HTR-8/SVneo (cell line): ENCODE measurements around the gene DHRSX.
"Not testable (repeated sequence)": the region's sequence is repeated elsewhere in the genome, so short reads cannot be mapped to it uniquely, and the experiment has no call there.

Source experiments
- DNase-seq: peaks from one replicate; pipeline ENCODE4 v3.0.0; 2011; ENCODE audit warnings: low spot score, mixed read lengths; ENCODE audit not compliant: insufficient read length
- FAIRE-seq: peaks from 2 replicates; lab custom pipeline; 2011; peaks lifted over from hg19 to GRCh38; lab: Jason Lieb, UNC

DHRSX gene

GRCh38 chrX:2479420-2479780 is 21.4 kb downstream of the DHRSX start:
- no peak for DNase-seq
- no peak for FAIRE-seq

- FAIRE-seq (no peak), DNase-seq (no peak)
These were observed 22.0 kb downstream of the DHRSX start for GRCh38 chrX:2478546-2479419.

- not testable (repeated sequence) for DNase-seq
- peak; percentile 31 for FAIRE-seq
These were observed 23.5 kb downstream of the DHRSX start for GRCh38 chrX:2477313-2477712.

GRCh38 chrX:2474963-2475726 is 25.6 kb downstream of the DHRSX start:
- FAIRE-seq (no peak), DNase-seq (no peak)

- FAIRE-seq (no peak), DNase-seq (no peak)
These were observed 26.4 kb downstream of the DHRSX start for GRCh38 chrX:2474280-2474962.

GRCh38 chrX:2473064-2473463 is 27.7 kb downstream of the DHRSX start:
- not testable (repeated sequence) for DNase-seq, FAIRE-seq

GRCh38 chrX:2471641-2472040 is 29.1 kb downstream of the DHRSX start:
- DNase-seq = no peak
- FAIRE-seq = no peak

GRCh38 chrX:2471126-2471525 is 29.6 kb downstream of the DHRSX start:
- FAIRE-seq, DNase-seq: not testable (repeated sequence)

- FAIRE-seq, DNase-seq: not testable (repeated sequence)
These were observed 30.9 kb downstream of the DHRSX start for GRCh38 chrX:2469852-2470251.

GRCh38 chrX:2469196-2469685 is 31.5 kb downstream of the DHRSX start:
- DNase-seq (no peak), FAIRE-seq (no peak)

GRCh38 chrX:2468261-2469195 is 32.2 kb downstream of the DHRSX start:
- DNase-seq = no peak
- FAIRE-seq = no peak

GRCh38 chrX:2466876-2467656 is 33.7 kb downstream of the DHRSX start:
- DNase-seq = no peak
- FAIRE-seq = no peak

- DNase-seq (no peak), FAIRE-seq (no peak)
These were observed 36.1 kb downstream of the DHRSX start for GRCh38 chrX:2464677-2465166.

GRCh38 chrX:2463973-2464676 is 36.7 kb downstream of the DHRSX start:
- FAIRE-seq = no peak
- DNase-seq = no peak

- not testable (repeated sequence) for DNase-seq, FAIRE-seq
These were observed 37.3 kb downstream of the DHRSX start for GRCh38 chrX:2463481-2463880.

- no peak for FAIRE-seq
These were observed 38.0 kb downstream of the DHRSX start for GRCh38 chrX:2462780-2463179.

GRCh38 chrX:2462074-2462473 is 38.7 kb downstream of the DHRSX start:
- DNase-seq (no peak), FAIRE-seq (no peak)

More at GRCh38 chrX:2462780-2463179, 38.0 kb downstream of the DHRSX start:
- no peak for DNase-seq

GRCh38 chrX:2461711-2462016 is 39.1 kb downstream of the DHRSX start:
- FAIRE-seq (no peak), DNase-seq (no peak)
